GM12873 (cell line): Measurements from ENCODE around the gene DNM2.

Source experiments
- CTCF ChIP-seq: IDR thresholded peaks from 2 replicates; pipeline ENCODE4 v1.5.1; 2012; ENCODE audit warnings: low read depth, mild to moderate bottlenecking, moderate library complexity, low read length, control low read depth; ENCODE audit not compliant: insufficient read depth; ENCODE audit errors: missing control alignments

The DNM2 gene

GRCh38 chr19:10815969-10816644 lies 98.2 kb downstream of the DNM2 start:
- no peak for TF ChIP-seq CTCF

DNA sequence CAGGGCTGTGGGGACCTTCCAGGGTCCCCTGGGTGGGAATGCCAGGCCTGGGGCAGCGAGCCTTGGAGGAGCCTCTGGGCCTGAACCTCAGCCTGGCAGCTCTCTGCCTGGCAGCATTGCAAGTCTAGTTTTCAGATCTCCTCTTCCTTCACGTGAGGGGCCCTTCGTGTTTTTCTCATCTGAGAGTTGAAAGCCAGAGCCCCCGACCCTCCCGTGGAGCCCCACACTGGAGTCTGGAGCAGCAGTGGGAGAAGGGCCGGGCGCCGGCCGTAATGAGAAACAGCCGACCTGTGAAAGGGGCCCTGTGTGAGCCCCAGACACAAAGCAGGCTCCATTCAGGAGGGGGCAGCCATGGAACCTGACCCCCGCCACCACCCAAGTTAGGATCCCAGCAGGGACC lies 98.8 kb downstream of the DNM2 start:
- no peak for TF ChIP-seq CTCF

DNA sequence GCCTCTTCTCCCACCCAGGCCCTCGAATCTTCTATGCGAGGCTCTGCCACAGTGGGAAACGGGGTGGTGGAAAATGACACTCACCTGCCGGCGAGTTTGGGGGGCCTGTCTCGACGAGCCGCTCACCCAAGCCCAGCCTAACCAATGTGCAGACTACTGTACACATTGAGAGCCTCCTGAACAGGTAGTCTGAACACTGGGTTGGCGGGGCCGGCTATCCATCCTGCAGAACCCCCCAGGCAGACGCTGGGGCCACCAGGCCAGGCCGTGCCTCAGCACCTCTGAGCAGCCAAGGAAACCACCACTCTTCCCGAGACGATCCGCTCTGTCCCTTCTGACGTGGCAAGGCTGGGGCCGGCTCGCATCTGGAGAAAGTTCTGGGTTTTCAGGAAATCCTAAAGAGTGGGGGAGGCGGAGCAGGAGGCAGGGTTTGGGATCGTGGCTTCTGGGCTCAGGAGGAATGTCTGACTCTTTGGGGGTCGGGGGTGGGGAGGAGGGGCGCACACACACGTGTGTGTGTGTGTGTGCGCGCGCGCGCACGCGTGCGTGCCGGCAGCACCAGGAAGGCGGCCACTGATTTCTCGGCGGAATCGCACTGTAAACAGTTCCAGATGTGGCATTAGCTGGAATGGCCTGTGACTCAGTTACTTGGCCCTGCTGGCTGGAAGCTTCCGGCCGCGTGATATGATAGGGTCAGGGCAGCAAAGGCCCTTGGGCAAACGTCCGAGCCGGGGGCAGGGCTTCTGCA lies 99.6 kb downstream of the DNM2 start:
- no peak for TF ChIP-seq CTCF

- no peak for TF ChIP-seq CTCF
These were observed 100.6 kb downstream of the DNM2 start for GRCh38 chr19:10818301-10819123.

- no peak for TF ChIP-seq CTCF
These were observed 101.5 kb downstream of the DNM2 start for GRCh38 chr19:10819124-10820060.

DNA sequence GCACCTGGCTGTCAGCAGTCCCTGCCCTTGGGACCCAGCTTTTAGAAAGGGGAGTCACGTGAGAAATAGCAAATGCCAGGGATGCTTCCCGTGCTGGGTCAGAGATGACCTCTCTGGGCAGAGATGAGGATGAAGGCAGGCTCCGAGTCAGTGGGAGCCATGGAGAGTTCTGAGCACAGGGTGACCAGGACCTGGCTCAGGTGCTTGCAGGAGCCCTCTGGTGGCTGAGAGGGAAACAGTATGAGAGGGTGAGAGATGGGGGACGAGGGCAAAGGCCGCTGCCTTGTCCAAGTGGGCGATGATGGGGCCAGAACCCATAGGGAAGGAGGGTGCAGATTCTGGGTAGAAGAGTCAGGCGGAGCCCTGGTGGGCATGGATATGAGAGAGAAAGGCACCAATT lies 102.3 kb downstream of the DNM2 start:
- TF ChIP-seq CTCF = peak; percentile 56
